Fibroblast of lung (primary cell): ENCODE measurements around the gene GPR32. TPM values are rescaled to one million over a fixed set of nuclear protein-coding genes. Genes with fewer than 3 reads are reported as not detected.
"Not testable (repeated sequence)": the region's sequence is repeated elsewhere in the genome, so short reads cannot be mapped to it uniquely, and the experiment has no call there.

Experiments
- DNase-seq, 2 donors: peaks; one replicate each; pipeline versions ENCODE4 v3.0.0 to v3.0.0-alpha.2; 2010; ENCODE audit warnings: low read depth in 2 of 2
- H2AFZ ChIP-seq: 2 replicates; pipeline ENCODE4 v1.5.1; 2012; ENCODE audit warnings: low read length, control low read depth, inconsistent platforms
- H3K27ac ChIP-seq: 2 replicates; pipeline ENCODE4 v1.5.1; 2011; ENCODE audit warnings: low read length, control low read depth; ENCODE audit not compliant: insufficient read depth
- H3K27me3 ChIP-seq: 2 replicates; pipeline ENCODE4 v1.5.1; 2011; ENCODE audit warnings: mild to moderate bottlenecking, low read length; ENCODE audit not compliant: control insufficient read depth, insufficient read depth
- H3K36me3 ChIP-seq: 2 replicates; pipeline ENCODE4 v1.5.1; 2011; ENCODE audit warnings: low read length; ENCODE audit not compliant: control insufficient read depth, insufficient read depth
- H3K4me1 ChIP-seq: 2 replicates; pipeline ENCODE4 v1.5.1; 2011; ENCODE audit warnings: low read length; ENCODE audit not compliant: control insufficient read depth, insufficient read depth; ENCODE audit errors: extremely low read depth
- H3K4me2 ChIP-seq: 2 replicates; pipeline ENCODE4 v1.5.1; 2011; ENCODE audit warnings: low read length, control low read depth; ENCODE audit not compliant: insufficient read depth; ENCODE audit errors: extremely low read depth
- H3K4me3 ChIP-seq, 4 experiments: fragments of 200-600 bp in 1 of 4; sonication (generic) in 1 of 4; replicated peaks in 1 of 4; 2 replicates each; pipeline ENCODE4 v1.5.1; 2011 to 2016; ENCODE audit warnings: low read length in 4 of 4, low read depth in 3 of 4, mild to moderate bottlenecking in 3 of 4, control low read depth in 2 of 4, inconsistent platforms in 1 of 4, mixed read lengths in 1 of 4; ENCODE audit not compliant: insufficient read depth in 1 of 4; ENCODE audit errors: control extremely low read depth in 1 of 4
- H3K79me2 ChIP-seq: 2 replicates; pipeline ENCODE4 v1.5.1; 2012; ENCODE audit warnings: mild to moderate bottlenecking, low read length, inconsistent platforms; ENCODE audit not compliant: control insufficient read depth, insufficient read depth
- H3K9ac ChIP-seq: 2 replicates; pipeline ENCODE4 v1.5.1; 2011; ENCODE audit warnings: mild to moderate bottlenecking, low read length, control low read depth; ENCODE audit not compliant: insufficient read depth
- H3K9me3 ChIP-seq: 2 replicates; pipeline ENCODE4 v1.5.1; 2012; ENCODE audit warnings: low read depth, low read length; ENCODE audit not compliant: control insufficient read depth, insufficient read depth
- H4K20me1 ChIP-seq: 2 replicates; pipeline ENCODE4 v1.5.1; 2011; ENCODE audit warnings: low read length; ENCODE audit not compliant: control insufficient read depth, insufficient read depth; ENCODE audit errors: extremely low read depth
- EZH2 ChIP-seq: IDR thresholded peaks from 2 replicates; pipeline ENCODE4 v1.5.1; 2012; ENCODE audit warnings: low read length, control low read depth, mild to moderate bottlenecking; ENCODE audit errors: missing control alignments
- polyA plus RNA-seq, 2 donors: library from polyadenylated mRNA; depleted of rRNA in 1 of 2; stranded (reverse) in 1 of 2; unstranded in 1 of 2; fragments of >200 nt; gene quantifications; 2 replicates each; pipeline ENCODE4 v1.2.1, GENCODE V29; 2011 to 2012; ENCODE audit warnings: missing spikeins in 1 of 2
- total RNA-seq: library from RNA; depleted of rRNA; stranded (reverse); fragments of >200 nt; gene quantifications from 2 replicates; pipeline ENCODE4 v1.2.1, GENCODE V29; 2014
- TF ChIP-seq, protein P1 (sequence below), 2 donors: IDR thresholded peaks in 1 of 2; conservative IDR thresholded peaks in 1 of 2; 1 replicate in 1 of 2; 2 replicates in 1 of 2; pipeline ENCODE4 v1.5.1; 2011 to 2012; ENCODE audit warnings: low read length in 2 of 2, control low read depth in 1 of 2, inconsistent platforms in 1 of 2, low read depth in 1 of 2, mild to moderate bottlenecking in 1 of 2

GPR32 gene
- total and polyA plus RNA-seq, 2 donors (not counting 1 experiment from before 2014, with no cell fraction given), result not detected

DNA sequence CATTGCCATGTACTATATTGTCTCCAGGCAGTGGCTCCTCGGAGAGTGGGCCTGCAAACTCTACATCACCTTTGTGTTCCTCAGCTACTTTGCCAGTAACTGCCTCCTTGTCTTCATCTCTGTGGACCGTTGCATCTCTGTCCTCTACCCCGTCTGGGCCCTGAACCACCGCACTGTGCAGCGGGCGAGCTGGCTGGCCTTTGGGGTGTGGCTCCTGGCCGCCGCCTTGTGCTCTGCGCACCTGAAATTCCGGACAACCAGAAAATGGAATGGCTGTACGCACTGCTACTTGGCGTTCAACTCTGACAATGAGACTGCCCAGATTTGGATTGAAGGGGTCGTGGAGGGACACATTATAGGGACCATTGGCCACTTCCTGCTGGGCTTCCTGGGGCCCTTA lies 624 bp downstream of the GPR32 start:
- Histone ChIP-seq H3K9ac (no peak overlapping the region), H3K4me2 (no peak overlapping the region), H3K79me2 (no peaks in the 10 kb centered on the region), H3K4me1 (no peaks in the 10 kb centered on the region), H3K4me3 (no peak overlapping the region), H3K27ac (no peak overlapping the region), H4K20me1 (no peaks in the 10 kb centered on the region), H3K9me3 (no peaks in the 10 kb centered on the region), H3K27me3 (no peaks in the 10 kb centered on the region), H2AFZ (no peak overlapping the region), H3K36me3 (no peaks in the 10 kb centered on the region)
- DNase-seq, result no peak
- TF ChIP-seq, protein P1, sequence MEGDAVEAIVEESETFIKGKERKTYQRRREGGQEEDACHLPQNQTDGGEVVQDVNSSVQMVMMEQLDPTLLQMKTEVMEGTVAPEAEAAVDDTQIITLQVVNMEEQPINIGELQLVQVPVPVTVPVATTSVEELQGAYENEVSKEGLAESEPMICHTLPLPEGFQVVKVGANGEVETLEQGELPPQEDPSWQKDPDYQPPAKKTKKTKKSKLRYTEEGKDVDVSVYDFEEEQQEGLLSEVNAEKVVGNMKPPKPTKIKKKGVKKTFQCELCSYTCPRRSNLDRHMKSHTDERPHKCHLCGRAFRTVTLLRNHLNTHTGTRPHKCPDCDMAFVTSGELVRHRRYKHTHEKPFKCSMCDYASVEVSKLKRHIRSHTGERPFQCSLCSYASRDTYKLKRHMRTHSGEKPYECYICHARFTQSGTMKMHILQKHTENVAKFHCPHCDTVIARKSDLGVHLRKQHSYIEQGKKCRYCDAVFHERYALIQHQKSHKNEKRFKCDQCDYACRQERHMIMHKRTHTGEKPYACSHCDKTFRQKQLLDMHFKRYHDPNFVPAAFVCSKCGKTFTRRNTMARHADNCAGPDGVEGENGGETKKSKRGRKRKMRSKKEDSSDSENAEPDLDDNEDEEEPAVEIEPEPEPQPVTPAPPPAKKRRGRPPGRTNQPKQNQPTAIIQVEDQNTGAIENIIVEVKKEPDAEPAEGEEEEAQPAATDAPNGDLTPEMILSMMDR (conservative IDR thresholded peaks at IDR 0.05 in 1 of 2, IDR thresholded peaks at IDR 0.05 in 1 of 2; ENCODE audit: low read depth in 1 of 2, low read length in 2 of 2), result no peak
- TF ChIP-seq EZH2, result no peak

DNA sequence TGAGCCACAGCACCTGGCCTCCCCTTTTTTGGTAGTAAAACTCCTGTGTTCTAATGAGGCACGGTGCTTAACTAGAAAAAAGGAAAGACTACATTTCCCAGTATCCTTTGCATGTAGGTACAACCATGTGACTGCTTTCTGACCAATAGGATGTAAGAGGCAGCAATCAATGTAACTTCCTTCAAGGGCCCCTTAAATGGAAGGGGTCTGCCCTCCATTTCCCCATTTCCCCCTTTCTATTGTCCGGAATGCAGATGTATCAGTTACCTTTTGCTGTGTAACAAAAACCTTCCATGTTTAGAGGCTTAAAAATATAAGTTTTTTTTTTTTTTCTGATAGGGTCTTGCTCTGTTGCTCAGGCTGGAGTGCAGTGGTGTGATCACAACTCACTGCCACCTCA lies 2.2 kb downstream of the GPR32 start:
- Histone ChIP-seq H3K36me3 (no peaks in the 10 kb centered on the region), H3K27me3 (no peaks in the 10 kb centered on the region), H3K9me3 (no peaks in the 10 kb centered on the region), H3K4me3 (no peak overlapping the region), H2AFZ (no peak overlapping the region), H4K20me1 (no peaks in the 10 kb centered on the region), H3K79me2 (no peaks in the 10 kb centered on the region), H3K4me1 (no peaks in the 10 kb centered on the region), H3K27ac (no peak overlapping the region), H3K4me2 (no peak overlapping the region), H3K9ac (no peak overlapping the region)
- no peak for DNase-seq
- TF ChIP-seq EZH2, result no peak

DNA sequence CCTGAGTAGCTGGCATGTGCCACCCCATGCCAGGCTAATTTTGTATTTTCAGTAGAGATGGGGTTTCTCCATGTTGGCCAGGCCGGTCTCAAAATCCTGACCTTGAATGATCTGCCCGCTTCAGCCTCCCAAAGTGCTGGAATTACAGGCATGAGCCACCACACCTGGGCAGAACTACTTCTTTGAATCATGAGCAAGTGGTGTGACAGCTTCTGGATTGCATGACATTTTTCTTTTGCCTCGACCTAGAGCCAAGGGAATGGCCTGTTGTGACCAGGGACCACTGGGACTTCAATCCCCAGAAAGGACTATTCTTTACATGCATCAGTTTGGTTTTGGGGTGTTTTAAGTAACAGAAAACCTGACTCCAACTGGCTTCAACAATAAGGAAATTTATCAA lies 2.6 kb downstream of the GPR32 start:
- H3K4me2 ChIP-seq, H2AFZ ChIP-seq, H3K36me3 ChIP-seq, H3K9ac ChIP-seq, H3K27ac ChIP-seq, H4K20me1 ChIP-seq, H3K9me3 ChIP-seq, H3K4me1 ChIP-seq, H3K79me2 ChIP-seq, H3K4me3 ChIP-seq, DNase-seq, H3K27me3 ChIP-seq: not testable (repeated sequence)

DNA sequence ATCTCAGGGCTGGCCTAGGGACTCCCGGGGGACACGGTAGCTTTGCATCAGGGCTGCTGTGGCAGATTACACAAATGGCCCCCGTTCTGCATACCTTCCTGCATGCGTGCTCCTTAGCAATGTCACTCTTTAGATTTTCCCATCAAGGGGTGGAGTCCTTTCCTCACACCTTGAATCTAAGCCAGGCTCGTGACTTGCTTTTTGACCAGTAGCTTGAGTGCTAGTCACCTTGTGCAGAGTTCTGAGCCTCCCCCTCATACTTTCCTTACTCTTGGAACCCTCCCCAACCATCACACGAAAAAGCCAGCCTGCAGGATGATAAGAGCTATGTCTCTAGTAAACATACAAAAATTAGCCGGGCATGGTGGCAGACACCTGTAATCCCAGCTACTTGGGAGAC lies 3.2 kb downstream of the GPR32 start:
- not testable (repeated sequence) for H3K9me3 ChIP-seq, H4K20me1 ChIP-seq, DNase-seq

More for the DNA sequence above, 3.2 kb downstream of the GPR32 start:
- H2AFZ ChIP-seq, H3K9ac ChIP-seq, H3K36me3 ChIP-seq, H3K4me3 ChIP-seq, H3K4me1 ChIP-seq, H3K27ac ChIP-seq, H3K79me2 ChIP-seq, H3K27me3 ChIP-seq, H3K4me2 ChIP-seq: not testable (repeated sequence)
